Gastrocnemius medialis (tissue), 4 donors: ENCODE results near the gene MECR. TPM values are rescaled to one million over a fixed set of nuclear protein-coding genes. Genes with fewer than 3 reads are reported as not detected.

Experiments
- ATAC-seq, 2 donors: fragments of 150-250 bp; one replicate each; pipeline ENCODE4 v1.9.1; 2016
- DNase-seq, 2 donors: peaks; one replicate each; pipeline ENCODE4 v3.0.0-alpha.2; 2019
- H3K27ac ChIP-seq, 4 donors: fragments of 200-600 bp; sonication (generic); 1 replicate in 1 of 4; 2 replicates in 3 of 4; pipeline ENCODE4 v1.5.1; 2016 to 2018; ENCODE audit warnings: mild to moderate bottlenecking in 2 of 4, moderate library complexity in 1 of 4
- H3K27me3 ChIP-seq, 3 donors: fragments of 200-600 bp; sonication (generic) in 2 of 3; 1 replicate in 1 of 3; 2 replicates in 2 of 3; pipeline versions ENCODE4 v1.5.1 to v1.6.0; 2016 to 2019; ENCODE audit warnings: mild to moderate bottlenecking in 1 of 3, moderate library complexity in 1 of 3
- H3K36me3 ChIP-seq, 2 donors: fragments of 200-600 bp; sonication (generic) in 1 of 2; one replicate each; pipeline ENCODE4 v1.5.1; 2017 to 2018
- H3K4me1 ChIP-seq, 2 donors: fragments of 200-600 bp; sonication (generic) in 1 of 2; one replicate each; pipeline ENCODE4 v1.5.1; 2016 to 2017; ENCODE audit warnings: mild to moderate bottlenecking in 2 of 2
- H3K4me3 ChIP-seq, 4 donors: fragments of 200-600 bp; sonication (generic) in 3 of 4; 1 replicate in 1 of 4; 2 replicates in 3 of 4; pipeline ENCODE4 v1.5.1; 2016 to 2019; ENCODE audit warnings: mild to moderate bottlenecking in 2 of 4
- H3K9me3 ChIP-seq, 3 donors: fragments of 200-600 bp; sonication (generic) in 2 of 3; 1 replicate in 1 of 3; 2 replicates in 2 of 3; pipeline ENCODE4 v1.5.1; 2016 to 2019
- CTCF ChIP-seq, 5 experiments: fragments of 450-650 bp in 3 of 5; fragments of 200-600 bp in 2 of 5; sonication (generic) in 2 of 5; IDR thresholded peaks in 4 of 5; conservative IDR thresholded peaks in 1 of 5; 1 replicate in 4 of 5; 2 replicates in 1 of 5; pipeline ENCODE4 v1.5.1; 2016 to 2019; ENCODE audit warnings: antibody characterized with exemption in 5 of 5, mild to moderate bottlenecking in 3 of 5, moderate library complexity in 3 of 5
- POLR2A ChIP-seq, 2 donors: fragments of 450-650 bp; IDR thresholded peaks; one replicate each; pipeline ENCODE4 v1.6.1; 2017; ENCODE audit warnings: antibody characterized with exemption in 2 of 2, mild to moderate bottlenecking in 2 of 2, moderate library complexity in 2 of 2
- in situ Hi-C, 4 donors: fragments of 200-750 bp; cut with MboI; loops; one replicate each; pipeline versions ENCODE4 v1.15.0 to v1.8.0; 2017; ENCODE audit warnings: low sequenced_read_pairs in 4 of 4
- intact Hi-C: fragments of 100-400 bp; cut with DNase I; formaldehyde crosslinking; loops from one replicate; pipeline ENCODE4 v1.15.1; 2023; ENCODE audit warnings: low total_unique reads
- total RNA-seq, 4 donors: library from RNA; depleted of rRNA; stranded (reverse); fragments of >200 nt; gene quantifications; one replicate each; pipeline versions ENCODE4 v1.1.0 to v1.2.3, GENCODE V29; 2016

Gene MECR
- total RNA-seq, 4 donors from 2014 or later = 21.9 to 29.8 (median 26.6) TPM

DNA sequence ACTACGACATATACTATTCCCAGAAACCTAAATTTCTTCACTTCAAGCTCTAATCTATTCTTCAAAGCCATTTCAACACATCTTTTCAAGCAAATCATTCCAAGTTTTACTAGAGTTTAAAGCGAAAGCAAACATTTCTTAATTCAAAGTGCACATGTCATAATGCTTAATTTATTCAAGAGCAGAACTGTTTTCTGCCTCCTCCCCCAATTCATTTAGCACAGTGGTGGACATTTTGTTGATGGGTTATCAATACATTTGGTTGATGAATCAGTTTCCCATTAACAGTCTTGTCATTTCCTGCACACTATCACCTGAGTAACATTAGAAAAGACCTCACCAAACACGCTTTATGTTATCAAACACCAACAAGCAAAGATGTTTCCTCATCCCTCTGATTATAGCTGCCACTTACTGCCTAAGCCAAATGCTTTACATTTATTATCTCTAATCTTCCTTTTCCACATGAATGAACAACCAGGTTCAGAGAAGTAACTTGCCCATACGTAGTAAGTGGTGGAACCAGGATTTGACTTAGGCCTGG, 51.0 kb downstream of the MECR start:
- Histone ChIP-seq H3K4me3 (peak overlapping the region; percentile 78 to 98 (median 82)), H3K27me3 (no peaks in the 10 kb centered on the region), H3K36me3 (no peaks in the 10 kb centered on the region), H3K27ac (peak overlapping the region; percentile 94 to 100 (median 97)), H3K4me1 (peaks cover 47 to 57% of the 10 kb centered on the region in 2 donors), H3K9me3 (no peaks in the 10 kb centered on the region)
- TF ChIP-seq POLR2A (IDR thresholded peaks at IDR 0.05) (no peak), CTCF (IDR thresholded peaks at IDR 0.05 in 4 of 5, conservative IDR thresholded peaks at IDR 0.05 in 1 of 5) (no peak)
- in situ Hi-C loops (no loop called here), intact Hi-C loops (loop anchor here (2.0 to 10.0 kb wide), 4 partner anchors 51 to 1343 kb away; partner anchors contain the start of gene MECR)
- DNase-seq (no peak), ATAC-seq (no peak)

DNA sequence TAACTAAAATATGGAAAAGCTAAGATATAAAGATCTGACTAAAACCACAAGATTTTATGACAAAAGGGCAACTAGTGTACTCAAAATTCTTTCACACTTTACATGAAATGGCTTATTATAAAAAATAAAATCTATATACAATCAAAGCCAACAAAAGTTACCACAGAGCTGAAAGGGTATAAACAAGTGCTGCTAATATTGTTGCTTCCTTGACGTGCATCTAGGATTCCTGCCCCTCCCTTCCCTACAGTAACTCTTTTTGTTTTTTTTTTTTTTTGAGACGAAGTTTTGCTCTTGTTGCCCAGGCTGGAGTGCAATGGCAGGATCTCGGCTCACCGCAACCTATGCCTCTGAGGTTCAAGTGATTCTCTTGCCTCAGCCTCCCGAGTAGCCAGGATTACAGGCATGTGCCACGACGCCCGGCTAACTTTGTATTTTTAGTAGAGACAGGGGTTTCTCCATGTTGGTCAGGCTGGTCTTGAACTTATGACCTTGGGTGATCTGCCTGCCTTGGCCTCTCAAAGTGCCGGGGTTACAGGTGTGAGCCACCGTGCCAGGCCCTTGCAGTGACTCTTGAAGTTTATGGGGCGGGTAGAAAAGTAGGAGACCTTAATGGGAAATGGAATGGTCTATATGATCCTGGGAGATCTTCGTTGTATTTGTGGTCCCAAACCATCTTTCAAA, 53.6 kb downstream of the MECR start:
- Histone ChIP-seq H3K36me3 (no peaks in the 10 kb centered on the region), H3K27me3 (no peaks in the 10 kb centered on the region), H3K4me3 (no peak overlapping the region), H3K4me1 (peaks cover 57 to 64% of the 10 kb centered on the region in 2 donors), H3K27ac (peak overlapping the region; percentile 51 to 64 (median 53)), H3K9me3 (no peaks in the 10 kb centered on the region)
- no peak for DNase-seq
- in situ Hi-C loops = no loop called here
- no peak for ATAC-seq
- TF ChIP-seq POLR2A (IDR thresholded peaks at IDR 0.05) = no peak
- no peak for TF ChIP-seq CTCF (IDR thresholded peaks at IDR 0.05 in 4 of 5, conservative IDR thresholded peaks at IDR 0.05 in 1 of 5)
- intact Hi-C loops = no loop called here

DNA sequence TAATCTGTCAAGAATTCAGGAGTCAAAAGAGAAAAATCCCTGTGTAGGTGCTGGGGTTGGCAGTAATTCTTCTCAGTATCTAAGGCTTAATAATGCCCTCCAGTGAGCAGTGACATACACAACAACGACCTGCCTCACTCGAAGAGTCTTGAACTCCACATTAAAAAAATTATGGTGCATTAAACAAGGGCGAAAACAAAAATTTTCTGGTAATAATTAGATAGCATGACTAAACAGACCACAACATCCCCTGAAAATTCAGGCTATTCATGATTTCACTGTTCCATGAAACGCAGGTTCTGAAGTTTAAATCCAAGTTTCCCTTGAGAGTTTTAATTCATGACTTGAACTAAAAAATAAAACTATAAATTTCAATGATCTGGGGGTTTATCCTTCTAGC, 54.2 kb downstream of the MECR start:
- no peak overlapping the region for H3K4me3 ChIP-seq
- in situ Hi-C loops (no loop called here), intact Hi-C loops (no loop called here)
- peaks cover 63 to 70% of the 10 kb centered on the region in 2 donors for H3K4me1 ChIP-seq
- no peaks in the 10 kb centered on the region for H3K9me3 ChIP-seq
- H3K27ac ChIP-seq = peak overlapping the region; percentile 51 to 64 (median 53)
- H3K27me3 ChIP-seq = no peaks in the 10 kb centered on the region
- DNase-seq (no peak), ATAC-seq (no peak)
- no peaks in the 10 kb centered on the region for H3K36me3 ChIP-seq
- TF ChIP-seq POLR2A (IDR thresholded peaks at IDR 0.05) = no peak

GRCh38 chr1:29172415-29172939, 58.3 kb downstream of the MECR start:
- Histone ChIP-seq H3K4me1 (peaks cover 66 to 69% of the 10 kb centered on the region in 2 donors), H3K36me3 (peaks cover 0 to 1% of the 10 kb centered on the region in 2 donors), H3K27ac (no peak overlapping the region), H3K27me3 (no peaks in the 10 kb centered on the region), H3K9me3 (no peaks in the 10 kb centered on the region), H3K4me3 (no peak overlapping the region)
- no peak for DNase-seq
- intact Hi-C loops (no loop called here), in situ Hi-C loops (no loop called here)
- TF ChIP-seq POLR2A (IDR thresholded peaks at IDR 0.05) = no peak
- no peak for TF ChIP-seq CTCF (IDR thresholded peaks at IDR 0.05 in 4 of 5, conservative IDR thresholded peaks at IDR 0.05 in 1 of 5)
- no peak for ATAC-seq

DNA sequence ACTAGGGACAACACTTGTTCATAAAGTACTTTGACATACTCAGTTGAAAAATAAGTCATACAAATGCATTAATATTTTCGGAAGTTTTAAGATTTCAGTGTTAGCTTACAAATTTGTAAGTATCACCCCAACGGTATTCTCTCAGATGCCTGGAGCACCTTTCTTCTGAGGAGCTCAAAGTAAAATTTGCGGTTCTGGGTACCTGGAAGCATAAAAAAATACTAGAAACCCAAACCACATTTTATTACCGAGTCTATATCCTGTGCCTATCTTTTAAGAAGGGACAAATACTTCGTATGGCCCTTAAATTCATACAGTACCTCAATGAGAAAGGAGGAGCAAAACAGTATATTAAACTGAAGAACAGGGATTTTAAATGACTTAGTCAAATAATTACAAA, 59.2 kb downstream of the MECR start:
- Histone ChIP-seq H3K27me3 (no peaks in the 10 kb centered on the region), H3K9me3 (no peaks in the 10 kb centered on the region), H3K4me3 (no peak overlapping the region), H3K27ac (peak overlapping the region in 1 of 4 donors; percentile 20), H3K36me3 (peaks cover 0 to 11% of the 10 kb centered on the region in 2 donors), H3K4me1 (peaks cover 57 to 64% of the 10 kb centered on the region in 2 donors)
- ATAC-seq = no peak
- TF ChIP-seq POLR2A (IDR thresholded peaks at IDR 0.05) (no peak), CTCF (IDR thresholded peaks at IDR 0.05 in 4 of 5, conservative IDR thresholded peaks at IDR 0.05 in 1 of 5) (no peak)
- intact Hi-C loops = no loop called here
- no peak for DNase-seq
- in situ Hi-C loops = no loop called here
